Mesendoderm (in vitro differentiated cells): Measurements from ENCODE around the gene FARP1.

Experiments
- DNase-seq: peaks from one replicate; pipeline ENCODE4 v3.0.0; 2013
- H2AK5ac ChIP-seq: 2 replicates; pipeline ENCODE4 v1.6.1; 2013; ENCODE audit warnings: low read length, inconsistent platforms
- H2BK120ac ChIP-seq: 2 replicates; pipeline ENCODE4 v1.6.1; 2013; ENCODE audit warnings: low read depth, mild to moderate bottlenecking, low read length, moderate library complexity, mixed read lengths
- H2BK15ac ChIP-seq: replicated peaks from 2 replicates; pipeline ENCODE4 v1.6.1; 2013; ENCODE audit warnings: low read depth, mild to moderate bottlenecking, moderate library complexity
- H2BK5ac ChIP-seq: 2 replicates; pipeline ENCODE4 v1.6.1; 2013; ENCODE audit warnings: low read length, inconsistent platforms
- H3K18ac ChIP-seq: 2 replicates; pipeline ENCODE4 v1.6.1; 2013; ENCODE audit warnings: mild to moderate bottlenecking, low read length, mixed read lengths
- H3K23ac ChIP-seq: one replicate; pipeline ENCODE4 v1.6.1; 2013; ENCODE audit warnings: low read length
- H3K27ac ChIP-seq: 2 replicates; pipeline ENCODE4 v1.5.1; 2013; ENCODE audit warnings: low read depth, mild to moderate bottlenecking, inconsistent platforms, low read length, moderate library complexity
- H3K27me3 ChIP-seq: 2 replicates; pipeline ENCODE4 v1.6.1; 2013; ENCODE audit warnings: low read length, control low read depth, mild to moderate bottlenecking, inconsistent platforms; ENCODE audit not compliant: insufficient read depth, poor library complexity
- H3K36me3 ChIP-seq: 2 replicates; pipeline ENCODE4 v1.6.1; 2013; ENCODE audit warnings: low read length, inconsistent platforms; ENCODE audit not compliant: control insufficient read depth, insufficient read depth
- H3K4ac ChIP-seq: one replicate; pipeline ENCODE4 v1.6.1; 2013; ENCODE audit warnings: low read depth, mild to moderate bottlenecking, low read length, moderate library complexity
- H3K4me1 ChIP-seq: 2 replicates; pipeline ENCODE4 v1.6.1; 2013; ENCODE audit warnings: low read depth, low read length, inconsistent platforms; ENCODE audit not compliant: control insufficient read depth
- H3K4me2 ChIP-seq: 2 replicates; pipeline ENCODE4 v1.6.1; 2013; ENCODE audit warnings: low read length
- H3K4me3 ChIP-seq: 2 replicates; pipeline ENCODE4 v1.5.1; 2013; ENCODE audit warnings: mild to moderate bottlenecking, low read length
- H3K56ac ChIP-seq: one replicate; pipeline ENCODE4 v1.6.1; 2013; ENCODE audit warnings: low read length
- H3K79me1 ChIP-seq: 2 replicates; pipeline ENCODE4 v1.6.1; 2013; ENCODE audit warnings: low read length, inconsistent platforms
- H3K79me2 ChIP-seq: 2 replicates; pipeline ENCODE4 v1.6.1; 2013; ENCODE audit warnings: mild to moderate bottlenecking, low read length; ENCODE audit not compliant: control insufficient read depth, insufficient read depth
- H3K9ac ChIP-seq: 2 replicates; pipeline ENCODE4 v1.6.1; 2013; ENCODE audit warnings: low read length, inconsistent platforms
- H4K5ac ChIP-seq: one replicate; pipeline ENCODE4 v1.6.1; 2013; ENCODE audit warnings: low read length
- H4K8ac ChIP-seq: one replicate; pipeline ENCODE4 v1.6.1; 2013; ENCODE audit warnings: low read depth, mild to moderate bottlenecking, control low read depth, low read length, moderate library complexity
- WGBS: extraction: QIAGEN DNeasy Blood & Tissue Kit; methylation state at CpG from one replicate; pipeline ENCODE4 v1.1.7; 2013; ENCODE audit warnings: low lambda C conversion rate, missing lambda C conversion rate; ENCODE audit not compliant: insufficient coverage; ENCODE audit errors: extremely low coverage; 5-methylcytosine and 5-hydroxymethylcytosine counted together

The FARP1 gene

DNA sequence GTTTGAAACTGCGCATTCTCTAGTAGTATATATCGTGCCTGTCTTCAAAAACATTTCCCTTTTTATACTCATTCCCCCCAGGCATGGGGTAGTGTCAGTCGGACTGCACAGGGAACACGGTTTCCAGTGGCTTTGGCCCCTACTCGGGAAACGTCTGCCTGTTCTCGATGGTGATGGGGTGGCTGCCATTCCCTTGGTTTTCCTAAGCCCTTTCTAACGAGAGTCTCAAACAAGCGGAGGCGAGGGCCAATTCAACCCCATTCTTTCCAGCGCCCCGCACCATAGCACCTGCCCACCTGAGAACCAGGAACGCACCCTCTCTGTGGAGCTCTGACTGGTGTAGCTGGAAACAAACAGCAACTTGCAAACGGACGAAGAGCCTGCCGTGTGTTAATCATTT, 306.4 kb downstream of the FARP1 start:
- DNase-seq: no peak
- Histone ChIP-seq H4K8ac (no peak overlapping the region), H2BK120ac (no peak overlapping the region), H3K9ac (no peak overlapping the region), H3K27ac (no peak overlapping the region), H3K79me1 (peaks cover 6% of the 10 kb centered on the region), H3K56ac (no peak overlapping the region), H3K4ac (no peak overlapping the region), H3K23ac (no peak overlapping the region), H3K27me3 (no peaks in the 10 kb centered on the region), H3K4me2 (no peak overlapping the region), H2BK5ac (no peak overlapping the region), H2AK5ac (no peak overlapping the region), H3K4me1 (peaks cover 5% of the 10 kb centered on the region), H3K4me3 (no peak overlapping the region), H4K5ac (no peak overlapping the region), H3K18ac (no peak overlapping the region), H2BK15ac (no peak overlapping the region), H3K79me2 (no peaks in the 10 kb centered on the region), H3K36me3 (peaks cover 5% of the 10 kb centered on the region)
- no CpG with 5 or more reads among the region's 16 CpGs for WGBS

DNA sequence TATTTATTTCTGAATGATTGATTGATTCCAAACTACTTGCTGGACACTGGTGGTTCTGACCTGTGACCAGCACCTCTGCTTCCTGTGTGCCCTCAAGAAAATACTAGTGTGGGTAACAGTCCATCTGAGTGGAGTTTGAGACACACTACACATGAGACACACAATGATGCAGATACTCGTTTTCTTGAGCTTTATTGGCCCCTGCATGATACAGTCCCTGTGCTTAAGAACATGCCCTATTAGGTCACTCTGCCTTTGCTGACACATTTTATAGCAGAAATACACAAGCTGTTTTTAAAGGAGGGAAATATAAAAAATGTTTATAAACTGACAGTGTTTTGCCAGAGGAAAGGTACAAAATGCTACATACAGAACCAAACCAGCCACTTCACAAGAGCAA, 307.1 kb downstream of the FARP1 start:
- no peak overlapping the region for H4K5ac ChIP-seq
- H2BK120ac ChIP-seq: no peak overlapping the region
- H3K79me1 ChIP-seq: peaks cover 6% of the 10 kb centered on the region
- no peak overlapping the region for H2BK15ac ChIP-seq
- WGBS: no CpG with 5 or more reads among the region's 1 CpG
- H3K9ac ChIP-seq: no peak overlapping the region
- no peak overlapping the region for H2BK5ac ChIP-seq
- H3K4me3 ChIP-seq: no peak overlapping the region
- H3K4ac ChIP-seq: no peak overlapping the region
- no peak overlapping the region for H3K4me2 ChIP-seq
- H3K27me3 ChIP-seq: no peaks in the 10 kb centered on the region
- peaks cover 5% of the 10 kb centered on the region for H3K36me3 ChIP-seq
- H2AK5ac ChIP-seq: no peak overlapping the region
- H3K18ac ChIP-seq: no peak overlapping the region
- no peak for DNase-seq
- H3K23ac ChIP-seq: no peak overlapping the region
- no peak overlapping the region for H4K8ac ChIP-seq
- no peak overlapping the region for H3K56ac ChIP-seq
- H3K4me1 ChIP-seq: peaks cover 5% of the 10 kb centered on the region
- H3K27ac ChIP-seq: peak overlapping the region; percentile 53
- no peaks in the 10 kb centered on the region for H3K79me2 ChIP-seq

GRCh38 chr13:98450539-98451111, 307.7 kb downstream of the FARP1 start:
- no peak overlapping the region for H2BK5ac ChIP-seq
- H3K9ac ChIP-seq: no peak overlapping the region
- peak overlapping the region; percentile 38 for H3K23ac ChIP-seq
- H2BK15ac ChIP-seq: no peak overlapping the region
- H3K4me1 ChIP-seq: peaks cover 5% of the 10 kb centered on the region
- H3K4me3 ChIP-seq: no peak overlapping the region
- WGBS: no CpG with 5 or more reads among the region's 14 CpGs
- H4K5ac ChIP-seq: no peak overlapping the region
- H3K27ac ChIP-seq: peak overlapping the region; percentile 53
- no peak overlapping the region for H4K8ac ChIP-seq
- H2BK120ac ChIP-seq: no peak overlapping the region
- no peak overlapping the region for H2AK5ac ChIP-seq
- no peaks in the 10 kb centered on the region for H3K27me3 ChIP-seq
- H3K4me2 ChIP-seq: no peak overlapping the region
- H3K4ac ChIP-seq: no peak overlapping the region
- peaks cover 6% of the 10 kb centered on the region for H3K79me1 ChIP-seq
- peaks cover 5% of the 10 kb centered on the region for H3K36me3 ChIP-seq
- peak overlapping the region; percentile 39 for H3K56ac ChIP-seq
- no peaks in the 10 kb centered on the region for H3K79me2 ChIP-seq
- DNase-seq: peak; percentile 53
- no peak overlapping the region for H3K18ac ChIP-seq

DNA sequence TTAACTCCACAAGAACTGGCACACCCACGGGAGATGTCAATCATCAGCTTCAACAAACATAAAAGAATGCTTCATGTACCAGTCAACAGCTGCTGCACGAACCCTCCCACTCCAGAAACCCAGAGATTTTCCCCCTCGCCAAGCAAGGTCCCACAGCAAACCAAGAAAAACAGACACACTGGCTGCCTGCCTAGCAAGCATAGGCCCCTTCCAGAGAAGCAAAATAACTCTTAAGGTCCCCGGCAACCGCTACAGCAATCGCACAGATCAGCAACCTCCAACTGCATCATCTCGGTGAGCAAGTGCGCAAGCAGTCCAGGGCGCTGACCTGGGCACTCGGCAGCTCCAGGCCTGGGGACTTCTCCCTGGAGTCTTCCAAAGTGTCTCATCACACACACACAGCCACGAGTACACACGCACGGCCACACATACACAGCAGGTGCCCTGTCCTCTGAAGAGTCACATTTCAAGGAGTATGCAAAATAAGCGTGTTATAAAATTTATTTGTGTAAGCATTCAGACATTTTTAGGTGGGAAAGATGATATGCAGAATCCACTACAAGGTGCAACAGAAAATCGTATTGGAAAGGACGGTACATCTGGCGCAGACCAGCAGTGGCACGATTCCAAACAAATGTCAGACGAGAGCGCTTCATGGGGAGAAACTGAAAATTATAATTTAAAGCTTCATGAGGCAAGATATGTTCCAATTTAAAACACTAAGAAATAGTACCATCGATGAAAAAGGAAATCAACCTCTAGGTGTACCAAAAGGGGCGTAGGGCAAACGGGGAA, 309.0 kb downstream of the FARP1 start:
- H3K4me1 ChIP-seq: peaks cover 5% of the 10 kb centered on the region
- no peak overlapping the region for H4K8ac ChIP-seq
- H3K23ac ChIP-seq: no peak overlapping the region
- no peak overlapping the region for H3K4ac ChIP-seq
- H3K18ac ChIP-seq: no peak overlapping the region
- H2BK120ac ChIP-seq: no peak overlapping the region
- peaks cover 6% of the 10 kb centered on the region for H3K79me1 ChIP-seq
- DNase-seq: no peak
- H2BK15ac ChIP-seq: no peak overlapping the region
- no peak overlapping the region for H4K5ac ChIP-seq
- H3K4me3 ChIP-seq: no peak overlapping the region
- H3K27me3 ChIP-seq: no peaks in the 10 kb centered on the region
- no peaks in the 10 kb centered on the region for H3K79me2 ChIP-seq
- H3K27ac ChIP-seq: no peak overlapping the region
- H3K36me3 ChIP-seq: peaks cover 5% of the 10 kb centered on the region
- H3K9ac ChIP-seq: no peak overlapping the region
- H2BK5ac ChIP-seq: no peak overlapping the region
- WGBS: no CpG with 5 or more reads among the region's 23 CpGs
- H3K56ac ChIP-seq: no peak overlapping the region
- no peak overlapping the region for H2AK5ac ChIP-seq
- no peak overlapping the region for H3K4me2 ChIP-seq

GRCh38 chr13:98452851-98453843, 310.3 kb downstream of the FARP1 start:
- no peak overlapping the region for H3K23ac ChIP-seq
- H2BK120ac ChIP-seq: no peak overlapping the region
- no peak overlapping the region for H3K9ac ChIP-seq
- WGBS: no CpG with 5 or more reads among the region's 15 CpGs
- no peak overlapping the region for H3K27ac ChIP-seq
- H3K56ac ChIP-seq: no peak overlapping the region
- no peak overlapping the region for H3K18ac ChIP-seq
- peaks cover 5% of the 10 kb centered on the region for H3K36me3 ChIP-seq
- H4K5ac ChIP-seq: no peak overlapping the region
- no peak overlapping the region for H3K4me2 ChIP-seq
- H2BK5ac ChIP-seq: no peak overlapping the region
- H3K79me1 ChIP-seq: peaks cover 6% of the 10 kb centered on the region
- no peaks in the 10 kb centered on the region for H3K27me3 ChIP-seq
- no peak overlapping the region for H2AK5ac ChIP-seq
- H2BK15ac ChIP-seq: no peak overlapping the region
- H4K8ac ChIP-seq: no peak overlapping the region
- no peaks in the 10 kb centered on the region for H3K79me2 ChIP-seq
- no peak for DNase-seq
- H3K4ac ChIP-seq: no peak overlapping the region
- peaks cover 5% of the 10 kb centered on the region for H3K4me1 ChIP-seq
- no peak overlapping the region for H3K4me3 ChIP-seq
